GM18870 (cell line): ENCODE measurements around the gene ENC1.

ENCODE experiments used
- ATAC-seq: cut with Tn5 transposase; IDR thresholded peaks from one replicate; pipeline ENCODE4 v1.9.1; 2021; ENCODE audit warnings: moderate library complexity; ENCODE audit not compliant: unreplicated experiment

ENC1 gene

DNA sequence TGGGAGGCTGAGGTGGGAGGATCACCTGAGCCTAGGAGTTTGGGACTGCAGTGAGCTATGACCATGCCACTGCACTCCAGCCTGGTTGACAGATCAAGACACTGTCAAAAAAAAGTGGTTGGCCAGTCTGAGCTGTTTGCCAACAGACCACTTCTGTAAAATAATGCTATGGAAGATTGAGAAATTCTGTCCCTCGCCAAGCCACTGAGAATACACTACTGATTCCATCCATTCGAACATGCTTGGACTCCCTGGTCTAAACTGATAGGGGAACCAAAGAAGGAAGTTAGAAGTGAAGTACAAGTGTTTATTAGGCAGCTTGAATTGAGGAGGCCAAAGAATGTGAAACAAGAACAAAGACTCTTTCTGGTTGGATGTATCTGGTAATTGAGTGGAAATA is 27.2 kb downstream of the ENC1 start:
- no peak for ATAC-seq

DNA sequence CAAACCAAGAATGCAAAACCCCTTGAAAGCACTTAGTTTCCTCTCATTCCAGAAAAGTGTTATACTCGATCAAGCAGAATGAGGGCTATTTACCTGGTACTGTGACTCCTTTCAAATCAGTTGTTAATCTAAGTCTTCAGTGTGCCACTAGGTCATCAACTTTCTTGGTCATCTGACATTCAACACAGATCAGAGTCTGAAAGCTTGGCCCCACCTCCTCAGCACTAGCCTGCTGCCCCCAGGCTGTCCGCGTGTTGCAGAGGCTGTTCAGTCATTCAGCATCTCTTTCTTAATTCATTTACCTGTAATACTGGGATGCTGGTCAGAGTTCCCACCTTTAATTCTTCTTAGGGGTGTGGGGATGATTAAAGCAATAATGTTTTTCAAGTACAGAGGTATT is 28.5 kb downstream of the ENC1 start:
- no peak for ATAC-seq

DNA sequence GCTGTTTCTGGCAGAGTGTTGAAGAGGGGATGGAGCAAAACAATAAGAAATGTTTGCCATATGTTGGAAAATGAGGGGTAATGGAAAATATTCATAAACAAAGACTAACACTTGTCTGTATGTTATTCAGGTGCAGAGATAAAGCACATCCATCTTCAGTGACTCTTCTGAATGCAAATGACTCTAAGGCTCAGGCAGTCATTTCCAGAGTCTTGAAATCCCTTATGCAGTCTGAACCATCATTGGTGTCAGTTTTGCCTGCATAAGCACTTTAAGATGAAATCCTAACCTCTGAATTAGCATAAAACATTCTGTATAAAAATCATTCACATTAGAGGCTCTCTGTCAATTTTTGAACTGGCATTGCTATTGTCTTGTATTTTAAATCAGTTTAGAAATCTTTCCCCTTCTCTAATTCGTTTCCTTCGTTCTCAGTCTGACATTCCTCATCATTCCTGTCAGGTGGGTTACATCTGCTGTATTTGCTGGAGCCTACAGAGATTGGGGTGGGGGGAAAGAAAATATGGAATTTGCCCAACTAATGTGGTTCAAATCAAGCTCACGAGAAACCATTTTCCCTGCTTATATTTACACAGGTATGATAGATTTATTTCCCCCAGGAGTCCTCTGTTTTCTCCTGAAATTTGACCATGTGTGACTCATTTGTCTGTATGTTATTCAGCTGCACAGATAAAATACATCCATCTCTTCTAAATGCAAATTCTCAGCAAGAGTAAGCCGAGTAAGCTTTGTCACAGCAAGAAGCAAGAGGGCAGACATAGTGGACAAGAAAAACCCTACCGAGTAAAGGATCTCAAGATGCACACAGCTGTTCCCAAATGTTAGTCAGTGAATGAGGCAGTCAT is 31.6 kb downstream of the ENC1 start:
- ATAC-seq: no peak

DNA sequence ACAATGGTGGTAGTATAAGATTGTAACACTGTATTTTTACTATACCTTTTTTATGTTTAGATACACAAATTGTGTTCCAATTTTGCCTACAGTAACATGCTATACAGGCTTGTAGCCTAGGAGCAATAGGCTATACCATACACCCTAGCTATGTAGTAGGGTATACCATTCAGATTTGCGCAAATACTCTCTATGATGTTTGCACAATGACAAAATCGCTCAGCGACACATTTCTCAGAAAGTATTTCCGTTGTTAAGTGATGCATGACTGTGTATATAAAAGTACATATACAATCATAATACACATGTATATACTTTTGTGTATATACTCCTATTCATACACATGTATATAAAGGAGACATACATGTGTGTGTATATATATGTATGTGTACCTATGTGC is 34.8 kb downstream of the ENC1 start:
- no peak for ATAC-seq

DNA sequence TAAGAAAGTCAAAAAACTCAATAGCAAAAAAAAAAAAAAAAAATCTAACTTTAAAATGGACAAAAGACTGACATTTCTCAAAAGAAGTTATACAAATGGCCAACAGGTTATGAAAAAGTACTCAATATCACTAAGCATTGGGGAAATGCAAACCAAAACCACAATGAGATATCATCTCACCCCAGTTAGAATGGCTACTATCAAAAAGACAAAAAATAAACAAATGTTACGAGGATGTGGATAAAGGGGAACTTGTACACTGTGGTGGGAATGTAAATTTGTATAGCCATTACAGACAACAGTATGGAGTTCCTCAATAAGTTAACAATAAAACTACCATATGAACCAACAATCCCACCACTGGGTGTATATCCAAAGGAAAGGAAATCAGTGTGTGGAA is 37.2 kb downstream of the ENC1 start:
- no peak for ATAC-seq

DNA sequence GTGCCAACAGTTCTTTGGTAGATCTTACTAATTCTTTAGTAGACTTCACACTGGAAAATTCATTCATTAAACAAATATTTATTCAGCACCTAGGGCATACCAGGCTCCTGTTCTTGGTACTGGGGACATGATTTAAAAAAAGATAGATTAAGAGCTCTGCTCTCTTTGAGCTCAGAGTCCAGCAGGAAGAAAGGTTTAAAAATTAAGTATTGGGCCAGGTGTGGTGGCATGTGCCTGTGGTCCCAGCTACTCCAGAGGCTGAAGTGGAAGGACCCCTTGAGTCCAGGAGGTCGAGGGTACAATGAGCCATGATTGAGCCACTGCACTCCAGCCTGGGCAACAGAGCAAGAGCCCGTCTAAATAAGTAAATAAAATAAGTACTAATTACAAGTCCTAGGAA is 41.4 kb downstream of the ENC1 start:
- no peak for ATAC-seq

DNA sequence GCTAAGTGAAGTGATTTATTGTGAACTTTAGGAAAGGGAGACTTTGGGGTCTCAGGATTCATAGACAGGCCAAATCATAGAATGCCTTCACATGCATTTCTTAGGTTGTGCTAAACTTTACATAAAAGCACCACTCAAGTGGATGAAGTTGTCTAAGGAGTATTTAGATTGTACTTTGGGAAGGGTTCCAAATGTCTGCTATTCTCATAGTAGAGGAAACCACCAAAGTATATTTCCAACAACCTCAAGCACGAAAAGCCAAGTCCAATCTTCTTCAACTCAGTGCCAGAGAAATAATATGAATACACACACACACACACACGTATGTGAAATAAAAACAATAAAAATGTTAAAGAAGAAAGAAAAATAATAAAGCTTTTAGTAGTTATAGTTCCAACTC is 41.8 kb downstream of the ENC1 start:
- no peak for ATAC-seq

DNA sequence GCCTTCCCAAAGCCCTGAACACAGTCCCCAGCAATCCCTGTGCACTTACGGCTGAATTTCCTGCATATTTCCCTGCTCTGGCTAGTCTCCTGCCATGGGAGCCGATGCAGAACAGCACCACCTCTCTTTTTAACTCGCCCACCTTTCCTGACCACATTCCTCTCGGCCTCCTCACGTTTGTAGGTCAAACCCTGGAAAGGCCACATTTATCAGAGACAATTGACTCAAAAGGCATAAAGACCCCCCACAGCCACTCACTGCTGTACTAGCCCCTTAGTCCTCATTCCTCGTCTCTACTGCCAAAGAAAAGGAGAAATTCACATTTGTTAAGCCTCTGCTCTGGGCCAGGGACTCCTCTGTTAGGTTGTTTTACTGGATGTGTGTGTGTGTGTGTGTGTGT is 43.6 kb downstream of the ENC1 start:
- no peak for ATAC-seq

DNA sequence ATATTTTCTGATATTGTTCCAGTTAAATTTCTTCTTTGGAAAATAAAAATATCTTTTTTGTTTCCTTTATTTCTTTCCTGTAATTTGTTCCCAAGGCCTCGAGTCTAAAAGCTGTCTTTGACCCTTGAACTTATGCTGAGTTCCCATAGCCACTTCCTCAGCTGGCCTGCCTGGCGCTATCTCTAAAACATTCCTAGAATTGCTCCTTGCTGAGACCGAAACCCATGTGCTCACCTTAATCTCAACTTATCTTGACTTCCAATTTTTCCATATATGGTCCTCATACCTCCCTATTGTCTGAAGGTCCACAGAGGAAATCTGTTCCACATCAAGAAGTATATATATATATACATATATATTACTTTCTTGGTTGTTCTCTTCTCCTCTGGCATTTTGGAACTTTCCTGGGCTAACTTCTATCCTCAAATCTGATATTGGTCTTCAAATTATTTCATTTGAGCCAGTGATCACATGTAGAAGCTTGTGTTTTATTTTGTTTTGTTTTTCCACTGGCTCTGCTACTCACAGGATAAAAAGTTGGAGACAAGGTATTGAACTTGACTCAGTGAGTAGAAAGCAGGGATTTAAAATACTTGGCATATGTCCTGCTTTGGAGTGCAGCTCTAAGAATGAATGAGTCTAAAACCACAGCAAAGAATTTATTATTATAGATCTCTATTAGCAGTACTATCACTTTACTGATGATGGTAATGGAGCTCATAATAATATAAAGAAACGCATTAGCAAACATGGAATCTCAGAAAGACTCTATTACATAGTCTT is 45.2 kb downstream of the ENC1 start:
- ATAC-seq: no peak

DNA sequence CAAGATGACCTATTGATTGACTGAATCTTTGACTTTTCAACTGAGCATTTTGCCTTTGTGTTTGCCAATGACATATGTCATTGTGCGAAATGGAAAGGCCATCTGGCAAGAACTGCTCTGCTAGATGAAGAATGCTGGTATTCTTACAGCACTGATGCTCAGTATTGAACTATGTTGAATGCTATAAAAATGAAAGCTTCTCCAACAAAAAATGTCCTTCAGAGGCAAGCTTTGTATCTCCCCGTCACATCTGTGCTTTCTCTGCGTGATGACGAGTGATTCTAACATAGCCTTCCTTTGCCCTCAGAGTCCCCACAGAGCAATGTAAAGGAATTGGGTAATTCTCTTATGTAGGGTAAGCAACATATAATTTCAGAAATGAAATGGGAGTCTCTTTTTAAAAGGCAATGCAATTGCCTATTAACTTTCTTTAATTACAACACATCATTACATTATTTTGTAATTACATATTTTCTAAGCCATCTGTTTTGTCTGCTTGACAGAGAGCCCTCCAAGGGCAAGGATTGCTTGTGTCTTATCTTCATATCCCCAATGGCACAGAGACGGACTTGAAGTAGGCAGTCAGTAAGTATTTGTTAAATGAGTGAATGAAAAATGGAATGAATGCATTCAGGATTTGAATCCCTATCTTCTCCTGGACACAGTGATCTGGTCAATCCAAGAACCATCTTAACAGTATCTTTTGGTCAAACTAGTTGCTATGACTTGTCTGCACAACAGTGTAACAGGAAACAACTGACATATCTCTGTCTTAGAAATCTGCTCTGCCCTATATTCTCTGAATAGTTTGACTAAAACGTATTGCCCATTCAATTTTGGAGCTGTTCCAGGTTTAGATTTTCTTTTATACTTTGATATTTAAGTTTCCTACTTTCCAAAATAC is 46.1 kb downstream of the ENC1 start:
- ATAC-seq: no peak

DNA sequence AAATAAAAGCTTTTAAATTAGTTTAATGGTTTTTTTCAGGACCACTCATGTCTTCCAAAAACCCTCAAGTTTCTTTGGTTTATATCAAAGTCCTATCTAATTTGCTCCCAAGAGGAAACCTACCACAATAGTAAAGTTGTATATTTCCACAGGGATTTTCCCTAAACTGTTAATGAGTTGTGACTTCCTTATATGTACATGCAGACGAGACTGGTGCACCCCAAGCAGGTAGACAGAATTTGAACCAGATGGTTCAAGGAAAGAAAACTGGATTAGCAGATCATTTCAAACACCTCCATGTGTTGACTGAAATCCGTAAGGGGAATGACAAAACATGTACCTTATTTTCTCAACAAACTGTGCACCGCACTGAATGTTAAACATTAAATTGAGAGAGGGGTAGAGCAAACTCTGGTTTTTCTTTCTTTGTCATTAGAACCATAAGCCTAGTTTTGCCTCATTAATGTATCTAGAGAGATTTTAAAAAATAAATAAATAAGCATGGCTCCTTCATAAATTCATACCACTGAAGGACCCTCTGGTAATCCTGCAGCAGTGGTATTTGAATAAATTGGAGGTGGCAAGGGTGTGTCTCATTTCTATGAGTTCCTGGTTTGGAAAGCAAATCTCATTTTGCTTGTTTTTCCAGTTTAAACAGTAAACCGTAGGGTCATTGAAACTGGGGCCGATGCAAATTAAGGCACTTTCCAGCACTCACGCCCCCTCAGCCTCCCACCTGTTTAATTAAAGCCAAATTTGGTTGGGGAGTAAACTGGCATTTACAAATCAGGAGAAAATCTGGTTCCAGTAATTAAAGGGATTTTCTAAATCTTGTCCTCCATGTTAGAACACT is 51.1 kb downstream of the ENC1 start:
- ATAC-seq: no peak

DNA sequence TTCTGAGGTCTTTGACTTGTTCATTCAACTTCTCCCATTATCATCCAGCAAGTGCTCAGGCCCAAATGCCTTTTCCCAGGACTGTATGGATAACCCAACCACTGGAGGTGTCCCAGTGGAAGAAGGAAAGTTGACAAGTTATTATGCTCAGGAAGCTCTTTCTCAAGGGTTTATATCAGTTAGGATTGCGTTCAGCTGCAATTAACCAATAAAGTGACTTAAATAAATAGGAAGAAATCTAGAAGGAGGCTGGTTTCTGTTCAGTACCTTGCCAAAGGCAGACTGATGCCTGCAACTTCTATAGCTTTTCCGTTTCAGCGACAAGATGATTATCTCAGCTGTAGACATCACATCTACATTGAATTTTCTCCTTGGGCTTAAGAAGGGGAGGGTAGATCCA is 52.1 kb downstream of the ENC1 start:
- ATAC-seq: no peak

DNA sequence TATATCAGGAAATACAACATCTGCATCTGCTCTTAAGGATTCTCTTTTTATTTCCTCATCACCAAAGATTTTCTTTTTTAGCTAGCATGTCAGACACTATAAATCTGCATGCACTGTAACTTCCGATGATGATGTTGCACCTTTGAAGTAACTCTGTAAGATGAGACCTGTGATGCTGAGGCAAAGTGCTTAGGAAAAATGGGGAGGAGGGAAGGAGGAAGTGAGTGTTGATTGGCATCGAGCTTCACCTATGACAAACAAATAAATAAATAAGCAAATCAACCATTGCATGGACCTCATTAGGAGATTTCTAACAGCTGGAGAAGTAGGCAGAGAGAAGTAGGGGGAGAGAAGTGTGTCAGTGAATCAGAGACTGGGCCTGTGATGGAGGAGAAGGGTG is 52.6 kb downstream of the ENC1 start:
- no peak for ATAC-seq

DNA sequence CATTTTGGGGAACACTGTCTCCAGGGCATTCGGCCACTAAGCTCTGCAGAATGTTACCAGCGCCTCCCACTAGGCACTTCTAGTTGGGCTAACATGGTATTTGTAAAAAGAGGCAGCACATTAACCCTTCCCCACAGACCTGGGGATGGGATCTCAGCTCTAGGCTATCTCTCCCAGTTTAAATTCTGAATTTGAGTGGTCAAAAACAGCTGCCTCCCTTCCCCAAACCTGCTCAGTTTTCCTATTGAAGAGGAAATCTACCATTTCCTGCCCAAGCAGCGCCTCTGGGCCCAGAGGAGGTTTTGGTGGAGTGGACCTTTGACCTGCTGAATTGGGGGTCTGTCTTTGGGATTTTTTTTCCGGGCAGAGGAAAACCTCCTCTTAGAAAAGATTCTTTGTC is 53.2 kb downstream of the ENC1 start:
- no peak for ATAC-seq

DNA sequence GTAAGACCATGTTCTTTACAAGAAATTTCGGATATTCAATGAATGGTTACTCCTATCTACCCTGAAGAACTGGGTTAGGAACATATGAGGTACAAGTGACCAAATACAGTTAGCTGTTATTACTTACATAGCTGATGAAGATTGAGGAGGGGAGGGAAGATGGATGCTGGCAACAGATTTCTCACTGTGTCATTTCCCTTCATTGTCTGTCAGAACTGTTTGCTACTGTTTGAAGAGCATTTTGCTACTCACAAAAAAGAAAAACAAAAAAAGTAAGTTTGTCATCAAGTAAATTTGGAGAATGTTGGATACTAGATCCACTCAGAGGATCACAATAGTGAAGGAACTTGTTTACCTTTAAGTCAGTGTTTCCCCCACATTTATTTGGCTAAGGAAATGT is 53.7 kb downstream of the ENC1 start:
- ATAC-seq: no peak

DNA sequence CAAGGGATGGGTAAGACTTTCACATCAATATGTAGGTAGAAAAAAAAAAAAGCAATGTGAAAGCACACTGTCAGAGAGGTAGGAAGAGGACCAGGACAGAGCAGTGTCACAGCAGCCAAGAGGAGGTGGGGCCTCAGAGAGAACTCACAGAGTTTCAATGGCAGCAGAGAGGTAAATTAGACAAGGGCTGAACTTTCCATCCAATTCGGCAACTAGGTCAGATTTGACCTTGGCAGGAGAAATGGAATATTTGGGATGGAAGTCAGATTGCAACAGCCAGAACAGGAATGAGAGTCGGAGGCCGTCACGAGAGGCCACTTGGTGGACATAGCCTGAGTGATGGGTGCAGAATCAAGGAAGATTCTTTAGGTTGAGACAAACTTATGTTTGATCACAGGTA is 57.7 kb downstream of the ENC1 start:
- ATAC-seq: no peak

DNA sequence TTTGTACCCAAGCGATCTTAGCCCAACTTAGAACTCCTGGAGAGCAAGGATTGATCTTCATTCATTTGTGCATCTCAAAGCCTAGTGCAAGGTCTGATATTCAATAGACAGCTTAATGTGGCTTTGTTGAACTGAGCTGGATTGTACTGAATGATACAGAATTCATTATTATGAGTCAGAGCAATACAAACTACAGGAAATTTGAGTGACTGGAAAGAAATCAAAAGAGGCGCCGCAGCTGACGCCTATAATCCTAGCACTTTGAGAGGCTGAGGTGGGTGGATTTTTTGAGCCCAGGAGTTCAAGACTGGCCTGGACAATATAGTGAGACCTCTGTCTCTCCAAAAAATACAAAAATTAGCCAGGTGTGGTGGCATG is 58.6 kb downstream of the ENC1 start:
- no peak for ATAC-seq

DNA sequence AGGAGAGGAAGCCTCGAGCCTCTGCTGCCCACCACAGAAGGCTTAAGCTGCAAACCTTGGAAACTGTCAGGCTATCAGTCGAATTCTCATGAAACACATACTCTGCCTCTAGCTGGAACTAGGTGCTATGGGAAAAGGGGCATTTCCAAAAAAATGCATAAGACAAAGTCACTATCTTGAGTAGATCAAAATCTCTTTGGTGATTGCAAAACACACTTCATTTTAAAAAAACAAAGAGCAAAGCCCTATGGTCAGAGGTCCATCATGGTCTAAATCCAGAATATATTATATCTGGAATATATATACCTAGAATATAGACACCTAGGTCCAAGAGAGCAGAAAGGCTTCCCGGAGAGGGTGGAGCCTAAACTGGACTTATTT is 59.8 kb downstream of the ENC1 start:
- ATAC-seq: no peak

DNA sequence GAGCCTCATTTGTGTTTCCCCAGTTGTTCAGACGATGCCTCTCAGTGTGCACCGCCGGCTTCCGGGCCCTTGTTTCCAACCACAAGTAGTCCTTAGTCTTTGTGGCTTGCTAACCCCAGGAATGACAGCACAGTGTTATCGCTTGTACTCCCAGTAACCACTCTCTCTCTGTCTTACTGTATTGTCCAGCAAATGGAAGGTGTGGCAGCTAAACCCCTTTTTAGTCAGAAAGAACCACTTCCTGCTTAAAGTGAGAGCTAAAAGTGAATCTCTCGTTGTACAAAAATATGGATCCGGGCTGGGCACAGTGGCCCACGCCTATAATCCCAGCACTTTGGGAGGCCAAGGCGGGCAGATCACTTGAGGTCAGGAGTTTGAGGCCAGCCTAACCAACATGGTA is 61.3 kb downstream of the ENC1 start:
- peak; percentile 82 for ATAC-seq

DNA sequence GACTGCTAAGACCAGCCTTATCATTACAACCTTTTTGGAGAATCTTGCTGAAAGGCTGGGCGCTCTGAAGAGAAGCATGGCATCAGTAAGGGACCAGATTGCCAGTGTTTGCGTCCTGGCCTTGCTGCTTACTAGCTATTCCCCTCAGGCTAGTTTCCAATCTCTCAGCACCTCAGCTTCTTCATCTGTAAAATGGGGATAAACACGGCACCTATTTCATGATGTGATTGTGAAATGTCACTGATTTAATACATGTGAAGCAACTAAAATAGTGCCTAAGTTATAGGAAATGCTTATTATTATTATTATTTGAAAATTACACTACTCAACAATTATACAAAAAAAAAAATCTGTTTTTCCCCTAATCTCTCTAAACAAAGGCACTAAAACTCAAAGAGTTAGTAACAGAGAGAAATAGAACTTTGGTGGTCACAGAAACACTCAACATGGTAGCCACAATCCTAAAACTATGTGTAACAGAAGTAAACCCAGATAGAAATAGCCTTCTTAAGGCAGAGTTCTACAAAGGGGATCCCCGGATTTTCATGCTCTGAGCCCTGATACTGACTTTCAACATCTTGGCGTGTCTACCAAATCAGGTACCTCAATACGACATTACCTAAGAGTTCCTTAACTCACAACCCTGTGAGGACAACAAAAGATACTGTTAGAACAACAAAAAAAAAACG is 62.0 kb downstream of the ENC1 start:
- peak; percentile 36 for ATAC-seq
